ENCODE data around the gene RNU6-8. TPM values are rescaled to one million over a fixed set of nuclear protein-coding genes. Genes with fewer than 3 reads are reported as not detected.
A peak's percentile ranks its signal among the peaks of the same experiment; 100 is the strongest.

The RNU6-8 gene
- total and polyA plus RNA-seq, 2 donors (not counting 1 experiment from before 2014, with no cell fraction given), result not detected

DNA sequence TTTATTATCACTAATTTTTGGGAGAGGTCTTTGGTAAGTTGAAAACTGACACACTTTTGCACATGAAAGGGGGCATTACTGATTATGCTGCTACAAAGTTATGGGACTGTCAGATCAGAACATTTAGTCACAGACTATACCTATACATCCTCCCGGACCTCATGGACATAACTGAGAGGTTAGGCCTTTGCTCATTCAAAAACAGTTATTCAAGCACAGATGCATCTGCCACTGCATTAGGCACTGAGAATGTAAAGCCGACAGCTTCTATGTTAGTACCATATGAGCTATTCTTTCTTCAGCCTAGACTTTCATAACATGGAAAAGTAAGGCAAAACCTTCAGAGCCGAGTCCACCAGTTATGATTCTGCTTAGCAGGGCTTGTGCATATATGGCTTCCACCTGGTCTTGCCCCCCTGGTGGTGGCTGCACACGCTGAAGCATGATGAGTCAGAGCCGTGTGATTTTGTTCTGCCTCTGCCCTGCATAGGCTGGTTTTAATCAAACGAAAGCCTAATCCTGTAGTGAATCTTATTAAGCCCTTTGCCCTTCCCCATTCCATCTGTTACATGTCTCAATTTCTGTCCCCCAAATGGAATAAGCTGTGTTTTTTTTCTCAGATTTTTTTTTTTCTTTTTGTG, 21.8 kb upstream of the RNU6-8 start:
- H3K27ac ChIP-seq (ENCODE audit: low read length in 2 of 2), result no peak overlapping the region
- H2AFZ ChIP-seq (ENCODE audit: insufficient read depth, low read depth, low read length, poor library complexity, severe bottlenecking), result no peak overlapping the region
- Mint-ChIP-seq H3K27me3 (peaks cover 23% of the 10 kb centered on the region), H3K27ac (no peak overlapping the region), H3K9me3 (ENCODE audit: insufficient read depth) (no peaks in the 10 kb centered on the region), H3K4me3 (no peak overlapping the region), H3K4me1 (peaks cover 1% of the 10 kb centered on the region)
- DNase-seq (peak; percentile 24), ATAC-seq (ENCODE audit: low read depth) (peak; percentile 58)
- H3K36me3 ChIP-seq (replicated peaks in 1 of 2; ENCODE audit: control extremely low read depth in 1 of 2, control insufficient read depth in 1 of 2, extremely low read depth in 1 of 2, insufficient read depth in 2 of 2, low read length in 1 of 2), result no peaks in the 10 kb centered on the region
- H3K4me1 ChIP-seq (ENCODE audit: control insufficient read depth in 2 of 2, insufficient read depth in 2 of 2, low read length in 2 of 2), result no peaks in the 10 kb centered on the region
- no peaks in the 10 kb centered on the region for H3K79me2 ChIP-seq (ENCODE audit: control insufficient read depth, insufficient read depth, low read length)
- TF ChIP-seq EZH2 (IDR thresholded peaks at IDR 0.05; ENCODE audit: borderline replicate concordance, insufficient read depth, low read depth, low read length, poor library complexity, severe bottlenecking), result no peak
- TF ChIP-seq, protein P1, sequence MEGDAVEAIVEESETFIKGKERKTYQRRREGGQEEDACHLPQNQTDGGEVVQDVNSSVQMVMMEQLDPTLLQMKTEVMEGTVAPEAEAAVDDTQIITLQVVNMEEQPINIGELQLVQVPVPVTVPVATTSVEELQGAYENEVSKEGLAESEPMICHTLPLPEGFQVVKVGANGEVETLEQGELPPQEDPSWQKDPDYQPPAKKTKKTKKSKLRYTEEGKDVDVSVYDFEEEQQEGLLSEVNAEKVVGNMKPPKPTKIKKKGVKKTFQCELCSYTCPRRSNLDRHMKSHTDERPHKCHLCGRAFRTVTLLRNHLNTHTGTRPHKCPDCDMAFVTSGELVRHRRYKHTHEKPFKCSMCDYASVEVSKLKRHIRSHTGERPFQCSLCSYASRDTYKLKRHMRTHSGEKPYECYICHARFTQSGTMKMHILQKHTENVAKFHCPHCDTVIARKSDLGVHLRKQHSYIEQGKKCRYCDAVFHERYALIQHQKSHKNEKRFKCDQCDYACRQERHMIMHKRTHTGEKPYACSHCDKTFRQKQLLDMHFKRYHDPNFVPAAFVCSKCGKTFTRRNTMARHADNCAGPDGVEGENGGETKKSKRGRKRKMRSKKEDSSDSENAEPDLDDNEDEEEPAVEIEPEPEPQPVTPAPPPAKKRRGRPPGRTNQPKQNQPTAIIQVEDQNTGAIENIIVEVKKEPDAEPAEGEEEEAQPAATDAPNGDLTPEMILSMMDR (IDR thresholded peaks at IDR 0.05), result peak; percentile 9
- POLR2A ChIA-PET, result interaction anchor here (0.7 kb wide), 1 partner anchor 148 kb away, joined by 4 read pairs; no protein-coding TSS in a partner anchor
- WGBS (ENCODE audit: insufficient coverage), result 78% methylated on average over 5 of the region's 6 CpGs
- no peak overlapping the region for H3K4me3 ChIP-seq (ENCODE audit: control extremely low read depth in 1 of 5, extremely low read depth in 1 of 5, insufficient read depth in 1 of 5, low read depth in 2 of 5, low read length in 4 of 5)
- H3K4me2 ChIP-seq (replicated peaks; ENCODE audit: low read depth, low read length, poor library complexity, severe bottlenecking), result no peak overlapping the region
- no peaks in the 10 kb centered on the region for H4K20me1 ChIP-seq (ENCODE audit: control insufficient read depth, insufficient read depth, low read length, poor library complexity, severe bottlenecking)
- no peaks in the 10 kb centered on the region for H3K9me3 ChIP-seq (ENCODE audit: control extremely low read depth in 1 of 3, control insufficient read depth in 2 of 3, insufficient read depth in 1 of 3, low read length in 2 of 3)
- H3K27me3 ChIP-seq (replicated peaks in 1 of 4; ENCODE audit: control extremely low read depth in 1 of 4, control insufficient read depth in 3 of 4, insufficient read depth in 4 of 4, low read length in 3 of 4), result no peaks in the 10 kb centered on the region
- CTCF ChIA-PET, result interaction anchor here (0.9 kb wide), 1 partner anchor 151 kb away, joined by 4 read pairs; no protein-coding TSS in a partner anchor
- H3K9ac ChIP-seq (ENCODE audit: low read length), result no peak overlapping the region
- intact Hi-C loops (cut with micrococcal nuclease), result no loop called here

DNA sequence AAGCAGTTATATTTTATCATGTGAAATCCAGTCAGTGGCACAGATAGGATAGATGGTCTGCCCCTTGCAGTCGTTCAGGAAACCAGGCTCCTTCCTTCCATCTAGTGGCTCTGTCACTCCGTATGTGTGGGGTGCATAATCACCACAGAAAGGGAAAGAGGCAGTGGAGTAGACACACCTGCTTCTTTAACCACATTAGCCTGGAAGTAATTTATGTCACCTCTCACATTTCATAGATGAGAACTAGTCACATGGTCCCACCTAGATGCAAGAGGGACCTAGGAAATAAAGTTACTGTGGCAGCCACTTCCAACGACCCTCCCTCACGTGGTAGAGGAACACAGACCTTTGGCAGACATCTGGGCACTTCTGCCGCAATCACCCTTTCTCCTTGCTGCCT, 14.2 kb upstream of the RNU6-8 start:
- Histone ChIP-seq H3K4me2 (replicated peaks; ENCODE audit: low read depth, low read length, poor library complexity, severe bottlenecking) (no peak overlapping the region), H3K36me3 (replicated peaks in 1 of 2; ENCODE audit: control extremely low read depth in 1 of 2, control insufficient read depth in 1 of 2, extremely low read depth in 1 of 2, insufficient read depth in 2 of 2, low read length in 1 of 2) (no peaks in the 10 kb centered on the region), H3K9ac (ENCODE audit: low read length) (no peak overlapping the region), H3K9me3 (ENCODE audit: control extremely low read depth in 1 of 3, control insufficient read depth in 2 of 3, insufficient read depth in 1 of 3, low read length in 2 of 3) (no peaks in the 10 kb centered on the region), H2AFZ (ENCODE audit: insufficient read depth, low read depth, low read length, poor library complexity, severe bottlenecking) (no peak overlapping the region), H3K27ac (ENCODE audit: low read length in 2 of 2) (no peak overlapping the region), H3K27me3 (replicated peaks in 1 of 4; ENCODE audit: control extremely low read depth in 1 of 4, control insufficient read depth in 3 of 4, insufficient read depth in 4 of 4, low read length in 3 of 4) (peaks cover 0 to 2% (median 0%) of the 10 kb centered on the region in 4 experiments), H3K79me2 (ENCODE audit: control insufficient read depth, insufficient read depth, low read length) (no peaks in the 10 kb centered on the region), H4K20me1 (ENCODE audit: control insufficient read depth, insufficient read depth, low read length, poor library complexity, severe bottlenecking) (no peaks in the 10 kb centered on the region), H3K4me3 (ENCODE audit: control extremely low read depth in 1 of 5, extremely low read depth in 1 of 5, insufficient read depth in 1 of 5, low read depth in 2 of 5, low read length in 4 of 5) (no peak overlapping the region), H3K4me1 (ENCODE audit: control insufficient read depth in 2 of 2, insufficient read depth in 2 of 2, low read length in 2 of 2) (no peaks in the 10 kb centered on the region)
- H3K27me3 Mint-ChIP-seq, result peaks cover 20% of the 10 kb centered on the region
- H3K27ac Mint-ChIP-seq, result no peak overlapping the region
- TF ChIP-seq, protein P1 (IDR thresholded peaks at IDR 0.05), result no peak
- no peak for TF ChIP-seq EZH2 (IDR thresholded peaks at IDR 0.05; ENCODE audit: borderline replicate concordance, insufficient read depth, low read depth, low read length, poor library complexity, severe bottlenecking)
- no peak for ATAC-seq (ENCODE audit: low read depth)
- H3K9me3 Mint-ChIP-seq (ENCODE audit: insufficient read depth), result no peaks in the 10 kb centered on the region
- H3K4me3 Mint-ChIP-seq, result no peak overlapping the region
- DNase-seq, result no peak
- ChIA-PET CTCF (no interaction called here), POLR2A (no interaction called here)
- no CpG with 5 or more reads among the region's 5 CpGs for WGBS (ENCODE audit: insufficient coverage)
- H3K4me1 Mint-ChIP-seq, result no peaks in the 10 kb centered on the region
- intact Hi-C loops (cut with micrococcal nuclease), result no loop called here
